Measurements from ENCODE around the gene ABCC8.

- no peak for TF ChIP-seq CTCF (IDR thresholded peaks at IDR 0.05)
- no peak for TF ChIP-seq EP300 (IDR thresholded peaks at IDR 0.05)
- no peak for TF ChIP-seq POLR2A (IDR thresholded peaks at IDR 0.05)
Observed at GRCh38 chr11:17385926-17386325, 90.7 kb downstream of the ABCC8 start.
